HG02588 (cell line): ENCODE data around the gene CLK4.

Experiments used
- ATAC-seq: cut with Tn5 transposase; IDR thresholded peaks from one replicate; pipeline ENCODE4 v1.9.1; 2021; ENCODE audit warnings: mild to moderate bottlenecking, moderate library complexity; ENCODE audit not compliant: unreplicated experiment

Gene CLK4

DNA sequence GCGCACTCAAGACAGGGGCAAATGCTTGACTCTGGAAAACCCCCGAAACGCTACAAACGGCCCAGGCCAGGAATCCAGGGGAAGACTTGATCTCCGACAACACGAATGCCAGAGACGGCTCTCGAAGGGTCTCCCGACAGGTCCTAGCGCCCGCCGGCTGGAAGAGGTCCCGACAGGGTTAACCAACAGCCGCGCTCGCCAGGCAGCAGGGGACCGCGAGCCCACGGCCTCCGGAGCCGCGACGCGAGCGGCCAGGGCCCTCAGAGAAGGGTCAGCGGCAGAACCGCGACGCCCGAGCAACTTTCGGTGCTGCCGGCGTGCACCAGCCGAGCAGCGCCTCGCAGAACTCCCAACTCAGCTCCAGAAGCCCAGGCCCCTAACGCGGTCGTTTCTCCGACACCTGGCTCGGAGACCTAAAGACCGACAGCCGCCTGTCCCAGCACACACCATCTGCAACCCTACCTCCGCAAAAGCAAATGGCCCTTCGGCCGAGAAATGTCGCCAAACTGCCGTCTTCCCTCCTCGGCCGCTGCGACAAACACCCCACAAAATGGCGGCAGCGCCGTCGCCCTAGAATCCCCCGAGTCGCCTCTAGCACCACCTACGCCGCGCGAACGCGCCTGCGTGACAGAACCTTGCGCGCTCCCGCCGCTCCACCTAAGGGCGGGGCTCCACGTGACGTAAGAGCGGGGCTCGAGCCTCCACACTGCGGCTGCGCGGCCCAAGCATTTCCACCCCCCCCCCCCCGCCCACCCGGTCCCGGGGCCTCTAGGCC lies at the start of gene CLK4:
CLK4 (minus strand) TSS at position 567 of the 775 bp plus-strand sequence. CDS start 3,634 bp downstream, outside the sequence.
- peak; percentile 77 for ATAC-seq

DNA sequence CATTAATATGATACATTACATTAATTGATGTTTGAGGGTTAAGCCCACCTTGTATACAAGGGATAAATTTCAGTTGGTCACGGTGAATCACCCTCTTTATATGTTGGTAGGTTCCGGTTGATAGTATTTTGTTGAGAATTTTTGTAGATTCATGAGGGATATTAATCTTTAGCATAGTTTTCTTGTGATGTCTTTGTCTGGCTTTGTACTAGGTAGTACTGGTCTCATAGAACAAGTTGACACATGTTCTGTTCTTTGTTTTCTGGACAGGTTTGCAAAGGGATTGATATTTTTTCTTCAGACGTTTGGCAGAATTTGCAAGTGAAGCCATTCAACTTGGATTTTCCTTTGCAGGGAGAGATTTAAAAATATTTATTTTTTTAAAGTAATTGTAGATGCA lies 49.1 kb upstream of the CLK4 start:
- ATAC-seq, result no peak

DNA sequence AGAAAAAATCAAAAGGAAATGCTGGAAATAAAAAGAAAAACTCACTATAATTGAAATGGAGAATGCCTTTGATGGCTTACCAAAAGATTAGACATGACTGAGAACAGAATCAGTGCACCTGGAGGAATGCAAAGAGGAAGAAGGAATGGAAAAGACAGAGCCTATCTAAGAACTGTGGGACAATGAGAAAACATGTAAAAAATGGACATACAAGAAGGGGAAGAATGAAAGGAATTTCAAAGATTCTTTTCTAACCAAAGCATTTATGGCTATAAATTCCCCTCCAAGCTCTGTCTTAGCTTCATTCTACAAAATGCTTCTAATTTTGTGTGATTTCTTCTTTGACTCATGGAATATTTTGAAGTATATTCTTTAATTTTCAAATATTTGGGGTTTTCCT lies 47.5 kb upstream of the CLK4 start:
- no peak for ATAC-seq

GRCh38 chr5:178673801-178674295 lies 47.0 kb upstream of the CLK4 start:
- no peak for ATAC-seq

- no peak for ATAC-seq
Measured at GRCh38 chr5:178672630-178673029, 45.8 kb upstream of the CLK4 start.

GRCh38 chr5:178671602-178672144 lies 44.8 kb upstream of the CLK4 start:
- ATAC-seq, result no peak

DNA sequence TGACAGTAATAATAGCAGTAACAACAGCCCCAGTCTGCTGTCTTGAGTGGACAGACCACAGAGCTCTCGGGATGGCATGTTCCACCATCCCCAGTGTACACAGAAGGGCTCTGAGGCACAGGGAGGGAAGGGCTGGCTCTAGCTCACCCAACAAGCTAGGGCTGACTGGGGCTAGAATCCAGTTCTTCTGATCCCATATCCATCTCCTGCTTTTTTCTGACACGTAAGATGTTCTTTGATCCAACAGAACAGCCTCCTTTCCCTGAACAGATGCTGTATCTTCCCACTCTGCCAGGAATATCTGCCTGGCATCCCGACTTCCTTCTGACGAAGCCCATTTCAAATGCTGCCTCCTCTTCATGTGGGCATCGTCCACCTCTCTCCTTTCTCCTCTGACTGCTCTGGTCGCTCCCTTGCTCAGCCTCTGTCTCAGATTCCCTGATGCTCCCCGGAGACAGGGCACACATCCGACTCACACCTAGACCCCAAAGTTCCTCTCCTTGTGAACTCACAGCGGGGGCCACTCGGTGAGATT lies 43.6 kb upstream of the CLK4 start:
- ATAC-seq, result no peak

DNA sequence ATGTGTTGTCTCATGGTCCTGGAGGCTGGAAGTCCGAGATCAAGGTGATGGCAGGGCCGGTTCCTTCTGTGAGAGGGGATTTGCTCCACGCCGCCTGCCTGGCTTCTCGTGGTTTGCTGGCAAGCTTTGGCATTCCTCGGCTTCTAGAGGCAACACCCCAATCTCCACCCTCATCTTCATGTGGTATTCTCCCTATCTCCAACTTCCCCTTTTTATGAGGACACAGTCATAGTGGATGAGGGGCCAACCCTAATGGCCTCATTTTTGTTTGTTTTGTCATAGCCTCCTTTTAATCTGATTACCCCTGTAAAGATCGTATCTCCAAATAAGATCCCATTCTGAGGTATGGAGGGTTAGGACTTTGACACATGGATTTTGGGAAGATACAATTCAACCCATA lies 41.7 kb upstream of the CLK4 start:
- ATAC-seq, result no peak

GRCh38 chr5:178667688-178668087 lies 40.8 kb upstream of the CLK4 start:
- ATAC-seq, result no peak

GRCh38 chr5:178667101-178667500 lies 40.3 kb upstream of the CLK4 start:
- ATAC-seq, result no peak

DNA sequence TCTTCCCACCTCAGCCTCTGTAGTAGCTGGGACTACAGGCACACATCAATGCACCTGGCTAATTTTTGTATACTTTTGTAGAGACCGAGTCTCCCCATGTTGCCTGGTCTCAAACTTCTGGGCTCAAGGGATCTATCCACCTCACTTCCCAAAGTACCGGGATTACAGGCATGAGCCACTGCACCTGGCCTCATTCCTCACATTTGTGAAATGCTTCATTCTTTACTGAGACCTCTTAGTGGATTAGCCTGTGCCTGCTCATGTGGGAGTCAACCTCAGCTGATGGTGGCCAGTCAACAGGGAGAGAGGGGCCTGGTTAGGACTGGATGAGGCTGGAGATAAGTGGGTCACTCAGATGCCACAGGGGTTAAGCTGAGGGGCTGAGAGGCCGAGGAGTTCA lies 37.3 kb upstream of the CLK4 start:
- no peak for ATAC-seq

- no peak for ATAC-seq
Measured at GRCh38 chr5:178662541-178662860, 35.7 kb upstream of the CLK4 start.

- no peak for ATAC-seq
Measured at GRCh38 chr5:178661836-178662540, 35.1 kb upstream of the CLK4 start.

- ATAC-seq, result no peak
Measured at GRCh38 chr5:178651046-178651810, 24.4 kb upstream of the CLK4 start.

- ATAC-seq, result no peak
Measured at GRCh38 chr5:178650214-178650613, 23.4 kb upstream of the CLK4 start.

- no peak for ATAC-seq
Measured at GRCh38 chr5:178649580-178649979, 22.7 kb upstream of the CLK4 start.

DNA sequence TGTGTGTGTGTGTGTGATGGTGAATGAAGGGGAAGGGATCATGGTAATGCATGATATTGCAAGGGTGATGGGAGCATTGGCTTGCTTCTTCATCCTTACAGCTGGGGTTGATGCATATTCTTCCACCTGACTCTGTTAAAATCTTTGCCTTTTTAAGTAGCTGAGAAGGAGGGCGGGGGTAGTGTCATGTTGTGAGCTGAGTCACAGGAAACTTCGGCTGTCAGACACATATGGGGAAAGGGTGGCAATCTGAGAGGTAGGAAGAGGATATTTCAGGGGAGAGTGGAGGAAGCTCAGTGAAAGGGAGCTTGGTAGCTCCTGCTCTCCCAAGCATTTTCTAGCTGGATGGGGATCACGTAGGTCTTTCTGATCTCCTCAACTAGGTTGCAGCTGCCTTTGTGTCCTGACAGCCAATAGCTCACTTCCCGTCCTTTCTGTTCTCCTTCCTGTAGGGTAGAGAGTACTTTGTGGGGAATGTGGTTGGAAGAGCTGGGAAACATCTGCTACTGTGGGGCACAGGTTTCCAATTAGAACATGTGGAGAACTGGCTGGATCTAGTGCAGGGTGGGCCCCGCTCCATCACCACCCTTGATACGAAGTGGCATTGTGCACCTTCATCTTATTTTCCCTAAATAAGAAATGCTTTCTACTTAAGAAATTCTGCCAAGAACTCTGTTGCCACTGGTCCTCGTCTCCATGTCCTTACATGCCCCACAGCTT lies 18.1 kb upstream of the CLK4 start:
- no peak for ATAC-seq

DNA sequence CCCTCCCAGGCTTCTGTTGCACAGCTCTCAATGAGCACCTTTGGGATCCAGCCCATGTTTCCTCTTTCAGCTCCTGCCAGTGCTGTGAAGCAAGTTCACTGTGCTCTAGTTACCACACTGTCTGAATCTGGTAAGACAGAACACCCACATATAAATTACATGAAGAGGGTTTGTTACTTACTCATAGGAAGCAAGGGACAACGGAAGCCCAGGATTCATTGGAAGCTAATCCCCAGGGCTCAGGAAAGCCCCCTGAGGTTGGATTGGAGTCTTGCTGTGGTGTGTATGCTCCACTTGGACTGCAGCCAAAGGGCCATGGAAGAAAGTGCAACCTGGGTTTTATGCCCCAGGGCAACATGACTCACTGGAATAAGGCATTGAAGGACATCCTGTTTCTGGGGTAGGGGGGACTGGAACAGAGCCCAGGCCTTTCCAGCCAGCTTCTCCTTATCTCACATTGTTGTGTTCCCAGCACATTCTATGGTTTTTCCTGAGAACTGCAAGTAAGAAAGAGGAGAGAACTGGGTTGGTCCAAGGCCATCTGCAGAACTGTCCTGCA lies 15.6 kb upstream of the CLK4 start:
- ATAC-seq, result no peak

- no peak for ATAC-seq
Measured at GRCh38 chr5:178641711-178642110, 14.9 kb upstream of the CLK4 start.
